ENCODE results near the gene DUS2.
"Not testable (repeated sequence)": the region's sequence is repeated elsewhere in the genome, so short reads cannot be mapped to it uniquely, and the experiment has no call there.

DUS2 gene

DNA sequence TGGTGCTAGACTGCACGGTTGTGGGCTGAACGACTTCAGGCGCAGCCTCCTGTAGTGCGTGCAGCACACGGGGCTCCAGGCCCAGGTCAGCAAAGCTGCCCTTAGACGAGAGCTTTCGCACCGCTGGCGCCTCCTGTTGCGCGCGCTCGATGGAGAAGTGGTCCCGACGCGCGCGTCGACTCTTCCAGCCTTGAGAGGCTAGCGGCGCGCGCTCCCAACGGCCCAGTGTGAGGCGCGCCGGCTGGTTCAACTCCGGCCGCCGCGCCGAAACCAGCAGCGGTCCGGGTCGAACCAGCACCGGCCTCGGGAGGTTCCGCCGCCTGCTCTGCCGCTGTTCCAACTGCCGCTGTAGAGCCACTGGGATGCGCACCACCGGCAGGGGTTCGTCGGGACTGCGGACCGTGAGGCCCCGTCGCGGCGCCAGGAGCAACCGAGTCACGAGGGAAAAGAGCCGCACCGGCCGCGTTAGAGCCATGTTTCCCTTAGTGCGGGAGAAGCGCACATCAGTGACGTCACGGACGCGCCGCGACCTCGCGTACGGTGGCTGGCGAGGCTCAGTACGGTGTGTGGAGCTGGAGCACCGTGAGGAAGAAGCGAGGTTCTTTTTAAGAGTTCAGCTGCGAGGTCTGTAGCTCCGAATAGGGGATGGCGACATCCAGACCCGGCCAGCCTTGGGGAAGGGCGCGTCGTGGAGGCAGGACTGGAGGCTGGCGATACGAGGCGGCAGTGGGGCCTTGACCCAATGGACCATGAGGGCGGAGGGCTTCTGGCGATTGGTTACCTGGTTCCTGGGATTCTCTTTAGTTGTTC lies at the start of gene DUS2, which contains the start of gene DDX28:
TSS of gene DUS2 (plus strand) at position 557 of the 810 bp plus-strand sequence. CDS start 14,740 bp downstream, outside the sequence.
TSS of gene DDX28 (minus strand) at position 505 of the 810 bp plus-strand sequence. CDS start at position 475, 30 bp downstream.
- peak; percentile 82 to 86 (median 86) for DNase-seq

DNA sequence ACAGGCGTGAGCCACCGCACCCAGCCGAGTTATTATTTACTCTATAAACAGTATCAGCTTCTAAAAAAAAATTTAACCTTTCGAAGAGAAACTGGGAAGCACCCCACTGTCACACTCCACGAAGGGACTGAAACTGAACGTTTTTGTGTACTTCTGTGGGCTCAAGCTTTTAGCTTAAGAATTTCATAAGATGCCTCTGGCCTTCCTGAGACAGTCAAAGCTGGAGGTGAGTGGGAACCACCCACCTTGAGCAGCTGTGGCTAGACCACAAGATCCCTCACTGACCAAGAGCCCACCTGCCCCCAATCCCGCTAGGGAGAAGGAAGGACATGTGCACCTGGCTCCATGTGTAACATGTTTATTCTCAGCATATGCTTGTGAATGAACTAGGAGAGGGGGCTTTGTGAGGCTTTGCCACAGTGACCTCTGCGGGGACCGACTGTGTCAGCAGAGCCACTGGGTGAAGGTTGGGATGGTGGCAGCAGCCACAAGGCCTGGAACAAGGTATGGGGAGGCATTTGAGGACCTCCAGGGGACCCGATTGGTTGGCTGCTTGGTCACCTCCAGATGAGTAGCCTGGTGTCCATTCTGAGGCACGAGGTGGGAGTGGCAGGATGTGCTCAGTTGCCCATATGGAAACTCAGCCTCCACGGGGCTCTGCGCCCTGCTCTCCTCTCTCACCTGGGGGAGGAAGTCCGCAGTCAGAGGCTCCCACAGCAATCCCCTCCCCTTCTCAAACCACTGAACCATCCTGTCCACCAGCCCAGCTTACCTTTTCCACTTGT lies 47.6 kb upstream of the DUS2 start:
- no peak for DNase-seq

DNA sequence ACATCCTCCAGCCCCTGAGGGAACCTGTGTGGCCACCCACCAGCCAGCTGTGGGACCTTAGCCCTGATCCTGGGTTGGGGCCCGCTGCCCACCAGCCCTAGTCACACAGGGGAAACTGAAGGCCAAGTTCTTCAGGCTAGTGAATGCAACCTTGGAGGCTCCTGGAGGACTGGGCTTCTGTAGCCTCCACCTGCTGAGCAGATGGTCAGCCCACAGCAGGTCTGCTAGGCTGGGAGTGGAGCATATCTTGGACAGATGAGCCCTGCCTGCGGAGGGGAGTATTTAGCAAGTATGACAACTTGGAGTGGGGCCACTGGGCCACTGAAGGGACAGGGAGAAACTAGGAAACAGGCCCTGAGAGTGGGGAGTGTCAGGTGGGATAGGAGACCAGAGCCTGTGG lies 46.9 kb upstream of the DUS2 start:
- DNase-seq: no peak

DNA sequence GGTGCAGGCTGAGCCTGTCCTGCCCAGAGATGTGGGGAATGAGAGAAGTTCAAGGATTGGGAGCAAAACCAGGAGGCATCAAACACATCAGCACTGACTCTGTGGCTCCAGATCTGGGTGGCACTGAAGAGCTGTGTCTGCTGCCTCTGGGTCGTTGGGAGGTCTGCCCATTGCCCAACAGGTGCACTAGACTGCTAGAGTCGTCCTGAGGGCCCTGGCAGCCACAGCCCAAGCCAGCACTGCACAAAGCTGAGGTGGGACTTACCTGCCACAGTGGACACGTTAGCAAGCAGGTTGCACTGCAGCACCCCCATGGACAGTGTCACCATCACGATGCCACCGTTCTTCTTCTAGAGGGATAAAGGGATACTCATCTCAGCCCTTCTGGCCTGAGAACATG lies 46.1 kb upstream of the DUS2 start:
- DNase-seq: no peak

DNA sequence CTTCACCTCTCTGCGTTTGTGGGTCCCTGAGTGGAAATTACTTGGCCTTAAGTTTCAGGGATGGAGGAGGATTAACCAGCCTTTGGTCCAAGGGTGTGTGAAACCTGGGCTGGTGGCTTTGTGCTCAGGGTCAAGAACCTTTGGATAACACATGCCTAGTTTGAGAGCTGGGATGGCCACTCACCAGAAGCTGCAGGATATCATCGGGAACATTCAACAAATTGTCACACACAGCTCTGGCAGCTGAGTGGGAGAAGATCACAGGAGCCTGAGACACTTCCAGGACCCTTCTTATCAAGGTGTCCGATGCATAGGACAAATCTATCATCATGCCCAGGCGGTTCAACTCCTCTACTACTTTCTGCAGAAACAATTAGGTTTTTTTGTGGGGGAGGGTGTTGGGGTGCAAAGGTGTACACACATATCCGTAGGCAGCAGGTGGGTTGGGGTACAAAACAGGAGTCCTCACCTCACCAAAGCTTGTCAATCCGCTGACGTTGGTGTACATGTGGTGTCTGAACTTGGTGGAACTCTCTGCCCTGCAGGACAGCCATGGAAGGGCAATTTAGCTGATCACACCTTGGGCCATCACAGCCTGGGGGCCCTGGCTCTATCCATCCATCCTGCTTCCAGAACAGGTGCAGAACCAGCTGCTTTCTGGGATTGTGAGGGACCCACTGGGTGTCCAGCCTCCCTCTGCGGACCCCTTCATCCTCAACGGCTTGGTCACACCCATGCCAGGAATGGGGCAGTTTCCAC lies 45.4 kb upstream of the DUS2 start:
- no peak for DNase-seq

DNA sequence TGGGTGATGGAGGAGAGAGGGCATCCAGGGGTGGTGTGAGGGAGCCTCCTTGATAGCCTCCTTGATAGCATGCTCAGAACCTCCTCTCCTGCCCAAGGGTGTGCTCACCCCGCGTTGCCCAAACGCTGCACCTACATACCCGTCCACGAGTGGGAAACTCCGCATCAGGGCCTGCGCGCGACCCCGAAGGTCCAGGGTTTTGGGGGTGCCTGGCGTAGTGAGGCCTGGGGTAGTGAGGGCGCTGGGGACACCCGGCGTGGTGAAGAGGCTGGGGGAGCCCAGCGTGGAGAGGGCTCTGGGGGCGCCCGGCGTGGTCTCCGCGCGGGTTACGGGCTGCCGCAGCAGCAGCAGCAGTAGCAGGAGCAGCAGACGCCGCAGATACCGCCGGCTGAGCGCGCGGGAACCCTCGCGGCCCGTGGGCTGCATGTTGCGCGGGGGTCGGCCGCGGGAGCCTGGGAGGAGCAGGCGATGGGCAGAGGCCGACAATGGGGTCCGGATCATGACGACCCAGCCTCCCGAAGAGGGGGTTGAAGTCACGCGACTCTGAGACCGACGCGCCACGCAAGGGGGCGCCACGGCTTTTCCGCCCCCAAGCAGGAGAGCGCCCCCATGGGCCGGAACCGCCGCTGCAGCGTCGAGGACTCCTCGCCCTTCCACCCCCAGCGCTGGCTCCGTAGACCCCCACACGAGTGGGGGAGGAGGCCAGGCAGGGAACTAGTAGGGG lies 43.0 kb upstream of the DUS2 start, which contains the start of gene DPEP3:
TSS of gene DPEP3 (minus strand) at position 545 of the 724 bp plus-strand sequence. CDS start at position 426, 119 bp downstream.
- no peak for DNase-seq

DNA sequence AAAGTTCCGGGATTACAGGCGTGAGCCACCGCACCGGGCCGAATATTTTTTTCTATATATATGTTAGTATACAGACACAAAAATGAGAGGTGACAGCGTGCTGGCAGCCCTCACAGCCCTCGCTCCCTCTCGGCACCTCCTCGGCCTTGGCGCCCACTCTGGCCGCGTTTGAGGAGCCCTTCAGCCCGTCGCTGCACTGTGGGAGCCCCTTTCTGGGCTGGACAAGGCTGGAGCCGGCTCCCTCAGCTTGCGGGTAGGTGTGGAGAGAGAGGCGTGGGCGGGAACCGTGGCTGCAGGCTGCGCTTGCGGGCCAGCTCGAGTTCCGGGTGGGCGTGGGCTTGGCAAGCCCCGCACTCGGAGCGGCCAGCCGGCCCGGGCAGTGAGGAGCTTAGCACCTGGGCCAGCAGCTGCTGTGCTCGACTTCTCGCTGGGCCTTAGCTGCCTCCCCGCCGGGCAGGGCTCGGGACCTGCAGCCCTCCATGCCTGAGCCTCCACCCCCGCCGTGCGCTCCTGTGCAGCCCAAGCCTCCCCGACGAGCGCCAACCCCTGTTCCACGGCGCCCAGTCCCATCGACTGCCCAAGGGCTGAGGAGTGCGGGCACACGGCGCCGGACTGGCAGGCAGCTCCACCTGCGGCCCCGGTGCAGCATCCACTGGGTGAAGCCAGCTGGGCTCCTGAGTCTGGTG lies 40.9 kb upstream of the DUS2 start:
- DNase-seq: no peak

DNA sequence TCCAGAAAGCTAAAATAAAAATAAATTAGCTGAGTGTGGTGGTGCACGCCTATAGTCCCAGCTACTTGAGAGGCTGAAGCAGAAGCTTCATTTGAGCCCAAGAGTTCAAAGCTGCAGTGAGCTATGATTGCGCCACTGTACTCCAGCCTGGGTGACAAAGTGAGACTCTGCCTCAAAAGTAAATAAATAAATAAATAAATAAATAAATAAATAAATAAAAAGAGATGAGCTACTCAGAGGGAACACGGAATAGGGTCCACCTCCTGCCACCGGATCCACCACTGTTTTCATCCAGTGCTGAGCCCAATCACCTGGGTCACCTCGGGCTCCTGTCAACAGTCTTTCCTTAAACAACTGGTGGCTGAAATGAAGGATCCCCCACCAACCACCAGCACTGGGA lies 36.1 kb upstream of the DUS2 start:
- no peak for DNase-seq

DNA sequence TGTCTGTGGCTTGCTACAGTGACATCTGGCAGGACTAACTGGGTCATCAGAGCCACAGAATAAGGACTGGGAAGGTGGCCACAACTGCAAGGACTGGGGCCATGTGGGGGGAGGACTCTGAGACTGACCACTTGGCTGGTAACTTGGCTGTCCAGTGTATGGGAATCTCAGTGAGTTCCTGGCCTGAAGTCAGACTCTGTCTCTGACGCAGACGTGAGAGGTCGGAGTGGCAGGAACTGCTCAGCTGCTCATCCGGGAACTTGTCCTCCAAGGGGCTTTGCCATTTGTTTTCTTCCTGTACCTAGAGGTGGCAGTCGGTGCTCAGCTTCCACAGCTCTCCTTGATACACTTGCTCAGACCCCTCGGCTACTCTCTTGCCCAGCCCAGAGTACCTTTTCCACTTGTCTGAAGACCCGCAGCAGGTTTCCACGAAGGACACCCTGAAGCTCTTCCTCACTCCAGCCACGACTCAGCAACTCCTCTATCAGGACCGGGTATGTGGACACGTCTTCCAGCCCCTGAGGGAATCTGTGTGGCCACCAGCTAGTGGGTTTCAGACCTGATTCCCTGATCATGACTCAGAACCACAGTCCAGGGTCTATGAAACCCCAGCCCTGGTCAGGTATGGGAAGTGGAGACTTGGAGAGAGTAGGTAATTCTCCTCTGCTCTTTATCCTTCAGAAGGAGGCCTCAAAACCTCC lies 35.5 kb upstream of the DUS2 start:
- DNase-seq: no peak

DNA sequence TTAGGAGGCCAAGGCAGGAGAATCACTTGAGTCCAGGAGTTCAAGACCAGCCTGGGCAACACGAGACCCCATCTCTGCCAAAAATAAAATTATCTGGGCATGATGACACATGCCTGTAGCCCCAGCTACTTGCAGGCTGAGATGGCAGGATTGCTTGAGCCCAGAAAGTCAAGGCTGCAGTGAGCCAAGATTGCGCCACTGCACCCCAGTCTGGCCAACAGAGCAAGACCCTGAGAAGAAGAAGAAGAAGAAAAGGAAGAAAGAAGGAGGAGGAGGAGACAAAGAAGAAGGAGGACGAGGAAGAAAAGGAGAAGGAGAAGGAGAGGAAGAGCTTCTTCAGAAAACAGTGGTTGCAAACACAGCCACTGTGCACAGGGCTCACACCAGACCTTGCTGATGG lies 34.4 kb upstream of the DUS2 start:
- no peak for DNase-seq

DNA sequence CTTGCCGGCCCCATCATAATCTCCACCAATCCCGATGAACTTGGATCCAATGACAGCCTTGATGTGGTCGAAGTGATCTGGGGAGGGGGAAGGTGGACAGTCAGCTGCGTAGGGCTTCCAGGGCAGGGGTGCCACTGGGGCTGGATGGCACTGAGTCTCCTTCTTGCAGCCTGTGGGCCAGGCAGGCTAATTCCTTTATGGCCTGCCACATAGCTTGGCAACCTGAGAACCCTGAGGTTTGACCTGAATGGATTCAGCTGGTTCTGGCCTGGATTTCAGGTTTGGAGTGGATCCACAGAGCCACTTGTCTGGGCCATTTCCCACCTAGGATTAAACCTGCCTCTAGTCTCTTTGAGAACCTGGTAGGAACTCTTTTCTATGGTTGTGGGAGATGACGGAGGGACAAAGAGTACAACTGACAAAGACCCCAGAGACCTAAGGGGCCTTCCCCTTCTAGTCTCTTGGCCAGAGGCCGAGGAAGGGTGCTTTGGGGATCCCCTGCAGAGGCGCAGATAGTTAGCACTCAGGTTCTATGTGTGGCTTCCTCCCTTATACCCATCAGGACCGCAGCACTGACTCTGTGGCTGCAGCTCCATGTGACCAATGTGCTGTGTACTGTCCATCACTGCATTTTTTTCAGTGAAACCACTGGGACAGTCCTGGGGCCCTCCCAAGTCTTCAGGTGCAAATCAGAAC lies 33.6 kb upstream of the DUS2 start:
- no peak for DNase-seq

DNA sequence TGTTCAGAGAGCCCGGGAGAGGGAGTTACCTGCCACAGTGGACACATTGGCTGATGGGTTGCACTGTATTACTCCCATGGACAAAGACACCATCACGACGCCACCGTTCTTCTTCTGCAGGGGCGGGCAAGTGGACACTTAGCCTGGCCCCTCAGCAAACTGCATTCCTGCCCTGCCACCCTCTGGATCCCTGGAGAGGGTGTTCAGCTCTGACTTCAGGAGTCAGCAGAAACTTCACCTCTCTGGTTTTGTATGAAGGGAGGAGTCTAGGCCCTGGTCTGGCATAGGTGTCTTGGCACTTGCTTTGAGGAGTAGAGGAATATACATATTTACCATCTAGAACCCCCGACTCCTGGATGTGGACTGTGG lies 33.1 kb upstream of the DUS2 start:
- DNase-seq: no peak

DNA sequence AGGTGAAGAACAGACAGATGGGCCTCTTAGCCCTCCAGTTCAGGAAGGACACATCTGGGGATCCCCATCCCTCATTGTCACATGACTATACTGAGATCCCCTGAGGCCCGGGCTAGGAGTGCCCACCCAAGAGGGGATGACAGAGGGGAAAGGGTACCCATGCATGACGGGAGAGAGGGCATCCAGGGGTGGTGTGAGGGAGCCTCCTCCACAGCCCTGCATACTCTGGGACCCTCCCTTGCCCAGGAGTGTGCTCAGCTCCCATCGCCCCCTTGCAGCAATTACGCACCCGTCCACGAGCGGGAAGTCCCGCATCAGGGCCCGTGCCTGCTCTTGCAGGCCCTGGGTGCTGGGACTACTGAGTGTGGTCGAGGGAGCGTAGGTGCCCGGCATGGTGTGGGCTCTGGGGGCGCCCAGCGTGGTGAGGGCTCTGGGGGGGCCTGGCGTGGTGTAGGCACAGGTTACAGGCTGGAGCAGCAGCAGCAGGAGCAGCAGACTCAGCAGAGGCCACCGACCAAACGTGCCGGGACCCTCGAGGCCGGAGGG lies 30.4 kb upstream of the DUS2 start:
- DNase-seq: no peak

DNA sequence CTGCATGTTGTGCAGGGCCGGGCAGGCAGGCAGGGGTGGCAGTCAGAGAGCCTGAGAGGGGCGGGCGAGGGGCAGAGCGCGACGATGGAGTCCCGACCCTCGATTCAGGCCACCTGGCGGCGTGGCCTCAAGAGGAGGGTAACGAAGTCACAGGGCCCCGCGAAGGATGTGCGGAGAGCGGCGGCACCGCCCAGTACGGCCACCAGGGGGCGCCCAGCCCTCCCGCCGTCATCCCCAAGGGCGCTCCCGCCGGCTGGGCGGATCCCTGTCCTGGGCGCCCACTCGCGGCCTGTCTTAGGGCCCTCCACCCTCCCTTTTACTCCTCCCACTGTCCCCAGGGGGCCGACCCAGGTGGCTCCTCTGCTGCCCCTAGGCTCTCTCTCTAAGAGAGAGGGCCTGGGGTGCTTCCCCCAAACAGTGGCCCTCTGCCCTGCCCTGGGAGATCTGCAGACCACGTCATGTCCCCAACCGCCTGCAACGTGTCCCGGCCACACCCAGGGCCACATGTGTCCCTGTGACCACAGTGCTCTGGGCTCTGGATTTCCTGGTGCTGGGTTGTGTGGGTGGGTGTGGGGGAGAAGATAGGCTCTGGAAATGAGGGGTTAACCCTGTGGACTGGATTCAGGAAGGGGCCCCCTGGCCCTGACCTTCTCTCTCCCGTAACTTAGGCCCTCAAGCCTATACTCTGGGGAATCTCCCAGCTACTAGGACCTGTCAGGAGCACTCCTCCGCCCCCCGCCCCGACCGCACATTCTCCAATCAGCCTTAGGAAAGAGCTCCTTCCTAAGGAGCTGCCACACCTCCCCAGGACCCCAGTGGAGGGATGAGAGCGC lies 29.7 kb upstream of the DUS2 start:
- DNase-seq: peak; percentile 65 to 70 (median 68)

DNA sequence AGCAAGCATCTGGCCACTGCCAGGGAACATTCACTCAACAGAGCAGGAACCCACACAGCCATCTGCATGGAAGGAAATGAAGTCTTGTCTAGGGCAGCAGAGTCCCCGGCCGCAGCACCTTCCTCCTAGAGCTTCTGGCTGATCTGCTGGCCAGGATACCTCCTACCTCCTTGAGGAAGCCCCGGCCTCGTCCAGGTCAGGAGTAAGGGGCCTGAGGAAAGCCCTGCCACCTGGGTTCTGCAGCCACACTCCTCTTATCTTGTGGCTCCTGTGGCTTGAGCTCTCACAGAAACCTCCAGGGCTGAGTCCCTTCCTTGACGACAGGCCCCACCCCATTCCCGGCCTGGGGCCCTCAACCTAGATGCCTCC lies 29.1 kb upstream of the DUS2 start:
- not testable (repeated sequence) for DNase-seq

DNA sequence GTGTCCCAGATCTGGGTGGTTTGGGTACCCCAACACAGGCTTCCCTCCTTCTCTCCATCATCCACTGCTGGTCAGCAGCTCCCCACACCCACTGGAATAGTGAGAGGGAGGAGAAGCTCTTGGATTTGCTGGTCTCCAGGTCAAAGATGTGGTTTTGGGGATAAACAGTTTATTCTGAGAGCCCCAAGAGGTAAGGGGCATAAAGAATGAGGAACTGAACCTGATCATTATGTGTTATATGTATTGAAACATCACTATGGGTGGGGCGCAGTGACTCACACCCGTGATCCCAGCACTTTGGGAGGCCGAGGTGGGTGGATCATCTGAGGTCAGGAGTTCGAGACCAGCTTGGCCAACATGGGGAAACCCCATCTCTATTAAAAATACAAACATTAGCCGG lies 27.7 kb upstream of the DUS2 start:
- no peak for DNase-seq

DNA sequence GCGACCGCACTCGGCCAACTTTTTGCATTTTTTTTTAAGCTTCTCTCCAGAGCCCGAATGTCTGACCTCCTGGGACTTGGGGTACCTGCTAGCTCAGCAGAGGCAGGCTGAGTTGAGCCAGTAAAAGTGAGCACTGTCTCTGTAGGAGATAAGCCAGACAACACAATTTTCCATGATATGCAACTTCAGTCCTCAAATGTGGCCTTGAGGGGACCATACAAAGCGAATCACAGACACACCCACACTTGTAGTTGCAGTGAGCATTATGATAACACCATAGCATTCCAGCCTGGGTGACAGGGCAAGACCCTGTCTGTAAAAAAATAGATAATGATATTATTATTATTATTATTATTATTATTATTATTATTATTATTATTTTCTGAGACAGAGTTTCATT lies 26.4 kb upstream of the DUS2 start:
- no peak for DNase-seq

DNA sequence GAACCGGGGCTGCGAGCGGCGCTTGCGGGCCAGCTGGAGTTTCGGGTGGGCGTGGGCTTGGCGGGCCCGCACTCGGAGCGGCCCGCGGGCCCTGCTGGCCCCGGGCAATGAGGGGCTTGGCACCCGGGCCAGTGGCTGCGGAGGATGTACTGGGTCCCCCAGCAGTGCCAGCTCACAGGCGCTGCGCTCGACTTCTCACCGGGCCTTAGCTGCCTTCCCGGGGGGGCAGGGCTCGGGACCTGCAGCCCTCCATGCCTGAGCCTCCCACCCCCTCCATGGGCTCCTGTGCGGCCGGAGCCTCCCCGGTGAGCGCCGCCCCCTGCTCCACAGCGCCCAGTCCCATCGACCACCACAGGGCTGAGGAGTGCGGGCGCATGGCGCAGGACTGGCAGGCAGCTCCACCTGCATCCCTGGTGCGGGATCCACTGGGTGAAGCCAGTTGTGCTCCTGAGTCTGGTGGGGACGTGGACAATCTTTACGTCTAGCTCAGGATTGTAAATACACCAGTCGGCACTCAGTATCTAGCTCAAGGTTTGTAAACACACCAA lies 24.8 kb upstream of the DUS2 start:
- not testable (repeated sequence) for DNase-seq

Measured in activated CD4-positive, CD25-positive, alpha-beta regulatory T cell (primary cell).